AG10803 (cell line): ENCODE results near the gene GADL1.

Source experiments
- DNase-seq: peaks from one replicate; pipeline ENCODE4 v3.0.0; 2010; ENCODE audit warnings: low read depth
- H3K4me3 ChIP-seq: 2 replicates; pipeline ENCODE4 v1.5.1; 2011; ENCODE audit warnings: mild to moderate bottlenecking, low read length, control low read depth
- TF ChIP-seq, protein P1 (sequence below): conservative IDR thresholded peaks from 2 replicates; pipeline ENCODE4 v1.5.1; 2011; ENCODE audit warnings: mild to moderate bottlenecking, low read length, control low read depth, inconsistent platforms

The GADL1 gene

DNA sequence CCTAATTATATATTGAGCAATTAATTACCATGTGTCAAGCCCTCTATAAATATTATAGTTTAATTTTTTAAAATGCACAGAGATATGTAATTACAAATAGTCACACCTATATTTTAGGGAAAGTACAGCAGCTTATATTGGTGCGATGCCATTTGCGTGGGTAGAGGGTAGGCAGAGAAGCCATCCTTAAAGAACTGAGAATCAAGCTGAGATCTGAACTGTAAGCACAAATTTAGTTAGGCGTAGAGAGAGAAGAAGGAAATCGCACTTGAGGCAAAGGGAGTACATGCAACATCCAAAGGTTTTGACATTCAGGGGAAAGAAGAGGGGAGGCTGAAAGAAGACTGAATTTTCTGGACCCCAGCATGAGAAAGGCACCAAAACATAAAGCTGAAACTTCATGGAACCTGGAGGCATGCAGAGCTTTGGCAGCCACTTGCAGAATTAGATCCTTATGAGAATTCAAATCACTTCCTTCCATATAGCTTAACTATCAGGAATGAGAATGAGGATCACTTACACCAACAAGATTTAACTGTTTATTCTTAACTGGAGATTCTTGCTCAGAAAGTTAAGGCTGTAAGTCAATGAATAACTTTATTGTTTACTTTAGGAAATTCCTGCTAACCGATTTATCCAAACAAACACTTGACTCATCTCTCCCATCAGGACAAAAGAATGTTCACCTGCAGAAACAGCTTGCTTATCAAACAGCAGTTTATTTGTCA is 173.7 kb downstream of the GADL1 start:
- TF ChIP-seq, protein P1, sequence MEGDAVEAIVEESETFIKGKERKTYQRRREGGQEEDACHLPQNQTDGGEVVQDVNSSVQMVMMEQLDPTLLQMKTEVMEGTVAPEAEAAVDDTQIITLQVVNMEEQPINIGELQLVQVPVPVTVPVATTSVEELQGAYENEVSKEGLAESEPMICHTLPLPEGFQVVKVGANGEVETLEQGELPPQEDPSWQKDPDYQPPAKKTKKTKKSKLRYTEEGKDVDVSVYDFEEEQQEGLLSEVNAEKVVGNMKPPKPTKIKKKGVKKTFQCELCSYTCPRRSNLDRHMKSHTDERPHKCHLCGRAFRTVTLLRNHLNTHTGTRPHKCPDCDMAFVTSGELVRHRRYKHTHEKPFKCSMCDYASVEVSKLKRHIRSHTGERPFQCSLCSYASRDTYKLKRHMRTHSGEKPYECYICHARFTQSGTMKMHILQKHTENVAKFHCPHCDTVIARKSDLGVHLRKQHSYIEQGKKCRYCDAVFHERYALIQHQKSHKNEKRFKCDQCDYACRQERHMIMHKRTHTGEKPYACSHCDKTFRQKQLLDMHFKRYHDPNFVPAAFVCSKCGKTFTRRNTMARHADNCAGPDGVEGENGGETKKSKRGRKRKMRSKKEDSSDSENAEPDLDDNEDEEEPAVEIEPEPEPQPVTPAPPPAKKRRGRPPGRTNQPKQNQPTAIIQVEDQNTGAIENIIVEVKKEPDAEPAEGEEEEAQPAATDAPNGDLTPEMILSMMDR: no peak
- DNase-seq: peak; percentile 43
- H3K4me3 ChIP-seq: no peak overlapping the region

DNA sequence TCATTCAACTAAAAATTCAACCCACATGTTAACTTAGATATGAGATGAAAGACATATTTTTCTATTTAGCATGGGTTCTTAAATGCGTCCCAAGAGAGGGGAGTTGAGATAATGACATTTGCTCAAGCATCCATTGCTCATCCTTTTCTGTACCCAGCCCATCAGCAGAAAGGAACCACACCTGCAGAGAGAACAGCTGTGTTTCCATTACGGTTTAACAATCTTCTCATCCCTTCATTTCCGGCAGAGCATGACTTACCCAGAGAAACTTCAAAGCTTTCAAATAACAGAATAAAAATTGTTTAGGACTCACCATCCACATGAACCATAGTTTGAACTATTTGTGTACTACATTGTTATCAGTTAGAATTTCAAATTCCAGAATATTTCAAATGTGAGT is 174.9 kb downstream of the GADL1 start:
- DNase-seq: no peak
- H3K4me3 ChIP-seq: no peak overlapping the region
- TF ChIP-seq, protein P1: no peak

DNA sequence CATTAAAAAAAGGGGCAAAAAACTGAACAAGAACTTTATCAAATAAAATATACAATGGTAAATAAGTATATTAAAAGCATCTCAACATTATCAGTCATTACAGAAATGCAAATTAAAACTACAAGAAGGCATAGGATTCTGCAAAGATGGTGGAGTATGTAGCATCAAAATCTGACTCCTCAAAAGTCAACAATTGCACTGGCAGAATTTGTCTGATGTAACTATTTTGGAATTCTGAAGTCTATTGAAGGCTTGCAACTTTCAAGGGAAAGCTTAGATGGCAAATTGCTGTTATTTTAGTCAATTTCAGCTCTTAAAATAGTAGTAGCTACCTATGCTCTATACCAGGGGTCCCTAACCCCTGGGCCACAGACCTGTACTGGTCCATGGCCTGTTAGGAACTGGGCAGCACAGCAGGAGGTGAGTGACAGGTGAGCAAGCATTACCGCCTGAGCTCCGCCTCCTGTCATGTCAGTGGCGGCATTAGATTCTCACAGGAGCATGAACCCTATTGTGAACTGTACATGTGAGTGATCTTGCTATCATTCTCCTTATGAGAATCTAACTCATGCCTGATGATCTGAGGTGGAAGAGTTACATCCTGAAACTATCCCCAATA is 180.5 kb downstream of the GADL1 start:
- H3K4me3 ChIP-seq: no peak overlapping the region
- no peak for DNase-seq
- TF ChIP-seq, protein P1: no peak

DNA sequence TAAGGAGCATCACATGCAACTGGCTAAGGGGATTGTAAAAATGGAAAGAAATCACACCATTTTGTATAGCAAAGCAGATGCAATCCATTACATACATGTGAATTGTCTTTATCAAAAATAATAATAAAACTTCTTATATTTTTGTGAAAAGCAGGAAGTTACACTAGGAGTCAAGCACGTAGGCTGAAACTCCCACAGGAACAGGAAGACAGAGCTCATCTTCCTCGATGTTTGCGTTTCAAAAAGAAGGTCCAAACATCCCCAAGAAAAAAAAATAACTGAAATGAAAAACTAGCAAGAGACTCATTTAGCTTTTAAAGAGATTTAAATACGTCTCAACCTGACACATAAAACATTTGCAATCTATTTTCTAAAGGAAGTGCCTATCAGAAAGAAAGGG is 181.5 kb downstream of the GADL1 start:
- no peak overlapping the region for H3K4me3 ChIP-seq
- DNase-seq: no peak
- TF ChIP-seq, protein P1: no peak

DNA sequence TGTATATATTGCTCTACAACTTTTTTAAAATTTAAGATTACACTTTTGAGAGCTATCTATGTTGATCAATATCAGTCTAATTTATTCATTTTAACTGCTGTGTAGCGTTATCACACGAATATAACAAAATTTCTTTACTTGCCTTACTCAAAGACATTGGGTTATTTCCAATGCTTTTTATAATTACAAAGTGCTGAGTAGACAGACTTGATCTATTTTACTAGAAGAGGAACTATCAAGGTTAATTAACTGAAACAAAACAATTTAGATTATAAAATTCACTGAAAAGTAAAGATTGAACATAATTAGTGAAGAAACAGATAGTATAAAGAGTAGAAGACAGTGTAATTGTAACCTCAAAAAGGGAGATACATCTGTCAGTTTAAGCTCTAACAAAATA is 182.6 kb downstream of the GADL1 start:
- TF ChIP-seq, protein P1: no peak
- no peak overlapping the region for H3K4me3 ChIP-seq
- no peak for DNase-seq

DNA sequence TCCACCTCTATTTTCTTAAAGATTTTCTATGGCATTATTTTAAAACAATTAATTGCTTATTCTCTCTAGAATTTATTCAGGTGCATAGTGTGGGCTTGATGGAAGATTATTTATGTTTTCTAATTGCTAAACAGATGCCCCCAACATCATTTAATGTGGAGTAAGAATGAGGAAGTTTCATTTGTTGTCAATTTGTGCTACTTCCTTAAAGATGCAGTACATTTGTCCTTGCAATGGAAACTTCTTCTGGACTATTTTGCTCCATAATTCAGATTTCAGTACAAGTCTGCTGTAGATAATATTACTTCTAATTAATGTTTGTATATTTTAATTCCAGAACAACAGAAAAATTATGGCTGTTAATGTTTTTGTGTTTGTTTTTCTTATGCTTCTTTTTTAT is 183.3 kb downstream of the GADL1 start:
- no peak overlapping the region for H3K4me3 ChIP-seq
- DNase-seq: no peak
- TF ChIP-seq, protein P1: no peak

DNA sequence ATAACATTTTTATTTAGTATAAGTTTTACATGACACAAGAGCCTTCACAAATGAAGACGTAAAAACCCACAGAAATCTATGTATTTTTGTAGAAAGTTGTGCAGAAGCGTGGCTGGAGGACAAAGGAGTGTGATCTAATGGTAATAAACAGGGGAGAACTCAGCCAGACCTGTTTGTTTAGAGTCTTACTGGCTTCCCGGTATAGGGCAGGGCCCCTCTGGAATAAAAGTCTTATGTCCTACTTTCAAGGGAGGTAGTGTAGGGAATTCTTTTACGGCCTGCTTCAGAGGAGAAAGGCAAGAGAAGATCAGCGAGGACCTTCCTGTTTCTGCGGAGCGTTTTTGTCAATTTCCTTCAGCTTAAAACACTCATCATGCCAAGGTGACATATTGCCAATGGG is 184.4 kb downstream of the GADL1 start:
- no peak for DNase-seq
- no peak overlapping the region for H3K4me3 ChIP-seq
- TF ChIP-seq, protein P1: no peak
